ENCODE data around the gene MRGPRF. TPM values are rescaled to one million over a fixed set of nuclear protein-coding genes. Genes with fewer than 3 reads are reported as not detected.

Gene MRGPRF
- total and polyA plus RNA-seq, 2 of the 8 experiments (the other 6 are each of a cell fraction or from before 2014, with no cell fraction given), result 7.5 to 11.0 TPM

- Histone ChIP-seq H2AFZ (ENCODE audit: low read length) (no peak overlapping the region), H3K27me3 (replicated peaks in 1 of 4; ENCODE audit: control insufficient read depth in 3 of 4, extremely low read depth in 1 of 4, insufficient read depth in 3 of 4, low read length in 3 of 4) (no peaks in the 10 kb centered on the region), H4K8ac (ENCODE audit: extremely low read depth, insufficient read depth, low read length) (0 out of 2 replicates have a peak overlapping the region, but pooled peaks have one; percentile 17), H3K79me1 (ENCODE audit: low read depth, low read length) (no peaks in the 10 kb centered on the region), H3K14ac (ENCODE audit: insufficient read length) (no peak overlapping the region), H3K23ac (ENCODE audit: insufficient read length) (no peak overlapping the region), H3K18ac (ENCODE audit: extremely low read depth, low read length) (no peak overlapping the region), H3K9me3 (ENCODE audit: insufficient read depth in 2 of 2, low read depth in 1 of 2, low read length in 1 of 2) (no peaks in the 10 kb centered on the region; a peak in 1 of 4 replicates), H3K23me2 (ENCODE audit: low read depth, low read length) (no peaks in the 10 kb centered on the region), H3K4me3 (ENCODE audit: extremely low read depth in 1 of 4, insufficient read depth in 2 of 4, low read depth in 3 of 4, low read length in 4 of 4) (no peak overlapping the region), H3K4me2 (ENCODE audit: insufficient read depth in 1 of 2, low read depth in 2 of 2, low read length in 2 of 2) (no peak overlapping the region), H4K5ac (ENCODE audit: insufficient read length, low read depth, low read length) (no peak overlapping the region), H2BK15ac (ENCODE audit: low read length) (no peak overlapping the region), H4K91ac (replicated peaks; ENCODE audit: insufficient read length, low read length) (no peak overlapping the region), H3K9ac (replicated peaks in 1 of 4; ENCODE audit: extremely low read depth in 1 of 4, low read depth in 3 of 4, low read length in 3 of 4) (no peak overlapping the region), H3K56ac (replicated peaks; ENCODE audit: insufficient read length, low read depth, low read length) (no peak overlapping the region), H3K36me3 (ENCODE audit: control insufficient read depth in 2 of 4, insufficient read depth in 4 of 4, low read length in 3 of 4) (no peaks in the 10 kb centered on the region), H3K4ac (replicated peaks; ENCODE audit: insufficient read length, low read depth, low read length) (no peak overlapping the region), H2BK5ac (ENCODE audit: low read depth, low read length) (no peak overlapping the region), H2BK20ac (ENCODE audit: low read length) (no peak overlapping the region), H3K4me1 (replicated peaks in 1 of 4; ENCODE audit: control insufficient read depth in 3 of 4, insufficient read depth in 4 of 4, low read length in 3 of 4) (no peaks in the 10 kb centered on the region), H2BK12ac (ENCODE audit: low read depth, low read length) (no peak overlapping the region), H2AK5ac (ENCODE audit: low read depth, low read length) (no peak overlapping the region), H3K79me2 (ENCODE audit: control insufficient read depth in 1 of 2, insufficient read depth in 2 of 2, low read length in 2 of 2) (no peaks in the 10 kb centered on the region), H3K27ac (ENCODE audit: low read depth, low read length) (no peak overlapping the region), H4K20me1 (replicated peaks in 1 of 2; ENCODE audit: control insufficient read depth in 1 of 2, insufficient read depth in 2 of 2, low read length in 2 of 2) (peaks cover 0 to 2% of the 10 kb centered on the region in 2 experiments), H2BK120ac (replicated peaks; ENCODE audit: low read depth, low read length) (no peak overlapping the region)
- no peak for TF ChIP-seq HDAC6 (IDR thresholded peaks at IDR 0.05; ENCODE audit: low read depth, low read length)
- TF ChIP-seq RAD21 (IDR thresholded peaks at IDR 0.05 in 1 of 2, conservative IDR thresholded peaks at IDR 0.05 in 1 of 2; ENCODE audit: low read depth in 2 of 2, low read length in 2 of 2), result peak; percentile 29 to 32; a peak in 3 of 4 replicates
- TF ChIP-seq CTCF (IDR thresholded peaks at IDR 0.05; ENCODE audit: control extremely low read depth in 1 of 3, insufficient read depth in 1 of 3, low read depth in 1 of 3, low read length in 3 of 3), result peak; percentile 22 to 34 (median 25); a peak in 3 of 4 replicates
- TF ChIP-seq SP2 (IDR thresholded peaks at IDR 0.05; ENCODE audit: low read length), result no peak
- no peak for TF ChIP-seq JUN (IDR thresholded peaks at IDR 0.05; ENCODE audit: low read depth, low read length)
- TF ChIP-seq ATF3 (IDR thresholded peaks at IDR 0.05; ENCODE audit: insufficient read depth, low read depth, low read length), result no peak
- DNase-seq (ENCODE audit: low read depth in 1 of 2, low spot score in 2 of 2) (no peak), FAIRE-seq (no peak)
- POLR2A ChIA-PET (ENCODE audit: partially characterized antibody), result no interaction called here
- WGBS, 2 experiments (ENCODE audit: extremely low coverage in 1 of 2, insufficient coverage in 1 of 2, insufficient read length in 1 of 2, insufficient replicate concordance in 2 of 2, low coverage in 1 of 2, low lambda C conversion rate in 2 of 2, missing lambda C conversion rate in 1 of 2), result 87% methylated on average over 15 of the region's 16 CpGs; no CpG with 5 or more reads in 1 of the 2 experiments
- CTCF ChIA-PET (ENCODE audit: partially characterized antibody), result interaction anchor here (0.9 to 2.0 kb wide), 5 partner anchors 8 to 290 kb away, joined by 3 to 9 read pairs (median 3); no protein-coding TSS in a partner anchor
These were observed 50.4 kb downstream of the MRGPRF start for GRCh38 chr11:68962527-68963250.

All from H1 (cell line).